NCI-H748 treated with DMSO at 0.1 percent for 48 hours (cell line): ENCODE measurements around the gene ATP5ME.
"Not testable (repeated sequence)": the region's sequence is repeated elsewhere in the genome, so short reads cannot be mapped to it uniquely, and the experiment has no call there.

ENCODE experiments used
- DNase-seq: peaks from one replicate; lab custom pipeline; 2025; lab: John Stamatoyannopoulos, UW

Gene ATP5ME

GRCh38 chr4:704971-705277 is 30.8 kb upstream of the ATP5ME start:
- no peak for DNase-seq

- no peak for DNase-seq
Measured at GRCh38 chr4:704198-704891, 30.3 kb upstream of the ATP5ME start.

GRCh38 chr4:703336-704197 is 29.5 kb upstream of the ATP5ME start:
- no peak for DNase-seq

GRCh38 chr4:702618-703048 is 28.6 kb upstream of the ATP5ME start:
- DNase-seq: no peak

- no peak for DNase-seq
Measured at GRCh38 chr4:700587-701264, 26.6 kb upstream of the ATP5ME start.

- no peak for DNase-seq
Measured at GRCh38 chr4:699816-700580, 25.9 kb upstream of the ATP5ME start.

GRCh38 chr4:694341-694940 is 20.4 kb upstream of the ATP5ME start:
- DNase-seq: not testable (repeated sequence)

GRCh38 chr4:692771-693554 is 18.9 kb upstream of the ATP5ME start:
- no peak for DNase-seq

- DNase-seq: no peak
Measured at GRCh38 chr4:689723-690122, 15.6 kb upstream of the ATP5ME start.

- no peak for DNase-seq
Measured at GRCh38 chr4:688854-689681, 15.0 kb upstream of the ATP5ME start, which contains the start of gene SLC49A3. TSS of gene SLC49A3 (minus strand) at chr4:689151. CDS start at chr4:689127, 24 bp downstream.

- DNase-seq: no peak
Measured at GRCh38 chr4:687971-688853, 14.1 kb upstream of the ATP5ME start.

- no peak for DNase-seq
Measured at GRCh38 chr4:687048-687970, 13.2 kb upstream of the ATP5ME start.

- DNase-seq: no peak
Measured at GRCh38 chr4:686413-687040, 12.5 kb upstream of the ATP5ME start.

GRCh38 chr4:685679-686412 is 11.8 kb upstream of the ATP5ME start:
- DNase-seq: no peak

- no peak for DNase-seq
Measured at GRCh38 chr4:684623-685327, 10.7 kb upstream of the ATP5ME start.
